Measurements from ENCODE around the gene CDH22.

The CDH22 gene

GRCh38 chr20:46299078-46299477, 9.2 kb downstream of the CDH22 start:
- WGBS = 49% methylated on average over 7 of the region's 7 CpGs
- Histone ChIP-seq H3K27me3 (ENCODE audit: control insufficient read depth in 1 of 2, insufficient read depth in 1 of 2, low read length in 2 of 2) (peaks cover 60 to 91% of the 10 kb centered on the region in 2 experiments), H3K9me3 (ENCODE audit: control insufficient read depth, low read length) (no peaks in the 10 kb centered on the region), H4K91ac (ENCODE audit: low read length) (no peak overlapping the region), H3K18ac (ENCODE audit: low read depth in 1 of 2, low read length in 2 of 2) (no peak overlapping the region), H3K27ac (ENCODE audit: low read length, poor library complexity, severe bottlenecking) (no peak overlapping the region), H3K79me1 (replicated peaks; ENCODE audit: low read length, poor library complexity, severe bottlenecking) (no peaks in the 10 kb centered on the region), H3K4me3 (ENCODE audit: insufficient read depth in 1 of 2, low read depth in 1 of 2, low read length in 2 of 2) (peak overlapping the region in 1 of 2 experiments; percentile 7), H2BK5ac (ENCODE audit: low read depth, low read length, poor library complexity, severe bottlenecking) (no peak overlapping the region), H3K23ac (ENCODE audit: low read length in 2 of 2) (no peak overlapping the region), H3K4me1 (ENCODE audit: control insufficient read depth, insufficient read depth, low read depth, low read length) (no peaks in the 10 kb centered on the region), H2AFZ (ENCODE audit: low read depth, low read length) (peak overlapping the region; percentile 3), H3K9ac (ENCODE audit: low read length) (no peak overlapping the region), H3K14ac (ENCODE audit: low read length in 2 of 2) (no peak overlapping the region), H2BK15ac (ENCODE audit: low read depth, poor library complexity, severe bottlenecking) (no peak overlapping the region), H2BK120ac (ENCODE audit: low read depth, low read length) (no peak overlapping the region), H4K8ac (ENCODE audit: low read length) (no peak overlapping the region), H3K4me2 (ENCODE audit: low read length, poor library complexity, severe bottlenecking) (no peak overlapping the region), H2AK5ac (ENCODE audit: low read length, severe bottlenecking) (no peak overlapping the region), H2BK12ac (ENCODE audit: low read length in 2 of 2) (peak overlapping the region in 1 of 2 experiments; percentile 11), H3K36me3 (ENCODE audit: control insufficient read depth in 1 of 2, insufficient read depth in 2 of 2, low read depth in 1 of 2, low read length in 2 of 2) (no peaks in the 10 kb centered on the region), H3K4ac (ENCODE audit: low read depth in 1 of 2, low read length in 2 of 2) (no peak overlapping the region)
- DNase-seq = no peak

- no peak overlapping the region for H2BK15ac ChIP-seq (ENCODE audit: low read depth, poor library complexity, severe bottlenecking)
- 77% methylated on average over 3 of the region's 3 CpGs for WGBS
- H3K4me3 ChIP-seq (ENCODE audit: insufficient read depth in 1 of 2, low read depth in 1 of 2, low read length in 2 of 2) = no peak overlapping the region
- H2BK12ac ChIP-seq (ENCODE audit: low read length in 2 of 2) = no peak overlapping the region
- H2BK5ac ChIP-seq (ENCODE audit: low read depth, low read length, poor library complexity, severe bottlenecking) = no peak overlapping the region
- no peaks in the 10 kb centered on the region for H3K36me3 ChIP-seq (ENCODE audit: control insufficient read depth in 1 of 2, insufficient read depth in 2 of 2, low read depth in 1 of 2, low read length in 2 of 2)
- H3K9me3 ChIP-seq (ENCODE audit: control insufficient read depth, low read length) = no peaks in the 10 kb centered on the region
- H2BK120ac ChIP-seq (ENCODE audit: low read depth, low read length) = no peak overlapping the region
- no peak overlapping the region for H4K8ac ChIP-seq (ENCODE audit: low read length)
- no peak for DNase-seq
- H2AFZ ChIP-seq (ENCODE audit: low read depth, low read length) = no peak overlapping the region
- H3K27me3 ChIP-seq (ENCODE audit: control insufficient read depth in 1 of 2, insufficient read depth in 1 of 2, low read length in 2 of 2) = peaks cover 57 to 88% of the 10 kb centered on the region in 2 experiments
- H3K4me1 ChIP-seq (ENCODE audit: control insufficient read depth, insufficient read depth, low read depth, low read length) = no peaks in the 10 kb centered on the region
- H4K91ac ChIP-seq (ENCODE audit: low read length) = no peak overlapping the region
- no peak overlapping the region for H3K18ac ChIP-seq (ENCODE audit: low read depth in 1 of 2, low read length in 2 of 2)
- H2AK5ac ChIP-seq (ENCODE audit: low read length, severe bottlenecking) = no peak overlapping the region
- no peak overlapping the region for H3K9ac ChIP-seq (ENCODE audit: low read length)
- H3K79me1 ChIP-seq (replicated peaks; ENCODE audit: low read length, poor library complexity, severe bottlenecking) = no peaks in the 10 kb centered on the region
- H3K23ac ChIP-seq (ENCODE audit: low read length in 2 of 2) = no peak overlapping the region
- H3K27ac ChIP-seq (ENCODE audit: low read length, poor library complexity, severe bottlenecking) = no peak overlapping the region
- no peak overlapping the region for H3K4ac ChIP-seq (ENCODE audit: low read depth in 1 of 2, low read length in 2 of 2)
- no peak overlapping the region for H3K14ac ChIP-seq (ENCODE audit: low read length in 2 of 2)
- H3K4me2 ChIP-seq (ENCODE audit: low read length, poor library complexity, severe bottlenecking) = no peak overlapping the region
Measured at GRCh38 chr20:46298374-46298773, 9.9 kb downstream of the CDH22 start.

- Histone ChIP-seq H2BK5ac (ENCODE audit: low read depth, low read length, poor library complexity, severe bottlenecking) (no peak overlapping the region), H2BK15ac (ENCODE audit: low read depth, poor library complexity, severe bottlenecking) (no peak overlapping the region), H3K4me2 (ENCODE audit: low read length, poor library complexity, severe bottlenecking) (no peak overlapping the region), H3K4me3 (ENCODE audit: insufficient read depth in 1 of 2, low read depth in 1 of 2, low read length in 2 of 2) (no peak overlapping the region), H3K14ac (ENCODE audit: low read length in 2 of 2) (no peak overlapping the region), H3K27me3 (ENCODE audit: control insufficient read depth in 1 of 2, insufficient read depth in 1 of 2, low read length in 2 of 2) (peaks cover 46 to 89% of the 10 kb centered on the region in 2 experiments), H3K36me3 (ENCODE audit: control insufficient read depth in 1 of 2, insufficient read depth in 2 of 2, low read depth in 1 of 2, low read length in 2 of 2) (no peaks in the 10 kb centered on the region), H3K18ac (ENCODE audit: low read depth in 1 of 2, low read length in 2 of 2) (no peak overlapping the region), H4K8ac (ENCODE audit: low read length) (no peak overlapping the region), H3K23ac (ENCODE audit: low read length in 2 of 2) (no peak overlapping the region), H2BK120ac (ENCODE audit: low read depth, low read length) (no peak overlapping the region), H2AK5ac (ENCODE audit: low read length, severe bottlenecking) (no peak overlapping the region), H3K9ac (ENCODE audit: low read length) (no peak overlapping the region), H3K27ac (ENCODE audit: low read length, poor library complexity, severe bottlenecking) (no peak overlapping the region), H2BK12ac (ENCODE audit: low read length in 2 of 2) (no peak overlapping the region), H4K91ac (ENCODE audit: low read length) (no peak overlapping the region), H2AFZ (ENCODE audit: low read depth, low read length) (no peak overlapping the region), H3K9me3 (ENCODE audit: control insufficient read depth, low read length) (no peaks in the 10 kb centered on the region), H3K79me1 (replicated peaks; ENCODE audit: low read length, poor library complexity, severe bottlenecking) (no peaks in the 10 kb centered on the region), H3K4me1 (ENCODE audit: control insufficient read depth, insufficient read depth, low read depth, low read length) (no peaks in the 10 kb centered on the region), H3K4ac (ENCODE audit: low read depth in 1 of 2, low read length in 2 of 2) (no peak overlapping the region)
- DNase-seq = no peak
- WGBS = 60% methylated on average over 12 of the region's 12 CpGs
Measured at GRCh38 chr20:46296526-46297250, 11.6 kb downstream of the CDH22 start.

GRCh38 chr20:46293084-46293483, 15.2 kb downstream of the CDH22 start:
- Histone ChIP-seq H3K18ac (ENCODE audit: low read depth in 1 of 2, low read length in 2 of 2) (no peak overlapping the region), H3K4me3 (ENCODE audit: insufficient read depth in 1 of 2, low read depth in 1 of 2, low read length in 2 of 2) (no peak overlapping the region), H3K79me1 (replicated peaks; ENCODE audit: low read length, poor library complexity, severe bottlenecking) (no peaks in the 10 kb centered on the region), H3K27me3 (ENCODE audit: control insufficient read depth in 1 of 2, insufficient read depth in 1 of 2, low read length in 2 of 2) (peaks cover 39 to 94% of the 10 kb centered on the region in 2 experiments), H2BK15ac (ENCODE audit: low read depth, poor library complexity, severe bottlenecking) (no peak overlapping the region), H2BK5ac (ENCODE audit: low read depth, low read length, poor library complexity, severe bottlenecking) (no peak overlapping the region), H2AK5ac (ENCODE audit: low read length, severe bottlenecking) (no peak overlapping the region), H3K27ac (ENCODE audit: low read length, poor library complexity, severe bottlenecking) (no peak overlapping the region), H4K91ac (ENCODE audit: low read length) (no peak overlapping the region), H3K4me1 (ENCODE audit: control insufficient read depth, insufficient read depth, low read depth, low read length) (no peaks in the 10 kb centered on the region), H3K9ac (ENCODE audit: low read length) (no peak overlapping the region), H3K9me3 (ENCODE audit: control insufficient read depth, low read length) (no peaks in the 10 kb centered on the region), H3K23ac (ENCODE audit: low read length in 2 of 2) (no peak overlapping the region), H2BK120ac (ENCODE audit: low read depth, low read length) (no peak overlapping the region), H3K36me3 (ENCODE audit: control insufficient read depth in 1 of 2, insufficient read depth in 2 of 2, low read depth in 1 of 2, low read length in 2 of 2) (no peaks in the 10 kb centered on the region), H3K14ac (ENCODE audit: low read length in 2 of 2) (no peak overlapping the region), H3K4me2 (ENCODE audit: low read length, poor library complexity, severe bottlenecking) (no peak overlapping the region), H3K4ac (ENCODE audit: low read depth in 1 of 2, low read length in 2 of 2) (no peak overlapping the region), H2BK12ac (ENCODE audit: low read length in 2 of 2) (no peak overlapping the region), H4K8ac (ENCODE audit: low read length) (no peak overlapping the region), H2AFZ (ENCODE audit: low read depth, low read length) (no peak overlapping the region)
- 19% methylated on average over 2 of the region's 3 CpGs for WGBS
- DNase-seq = peak; percentile 50
